HG03095 (cell line): ENCODE data around the gene SEPTIN2.
A peak's percentile ranks its signal among the peaks of the same experiment; 100 is the strongest.
"Not testable (repeated sequence)": the region's sequence is repeated elsewhere in the genome, so short reads cannot be mapped to it uniquely, and the experiment has no call there.

Experiments
- ATAC-seq: cut with Tn5 transposase; IDR thresholded peaks from one replicate; pipeline ENCODE4 v1.9.1; 2021; ENCODE audit warnings: moderate library complexity; ENCODE audit not compliant: unreplicated experiment

Gene SEPTIN2

GRCh38 chr2:241315879-241316631, at the start of gene SEPTIN2:
Gene SEPTIN2 (plus strand): TSS chr2:241315925. CDS start chr2:241324233, 8,308 bp downstream.
- ATAC-seq, result peak; percentile 30

DNA sequence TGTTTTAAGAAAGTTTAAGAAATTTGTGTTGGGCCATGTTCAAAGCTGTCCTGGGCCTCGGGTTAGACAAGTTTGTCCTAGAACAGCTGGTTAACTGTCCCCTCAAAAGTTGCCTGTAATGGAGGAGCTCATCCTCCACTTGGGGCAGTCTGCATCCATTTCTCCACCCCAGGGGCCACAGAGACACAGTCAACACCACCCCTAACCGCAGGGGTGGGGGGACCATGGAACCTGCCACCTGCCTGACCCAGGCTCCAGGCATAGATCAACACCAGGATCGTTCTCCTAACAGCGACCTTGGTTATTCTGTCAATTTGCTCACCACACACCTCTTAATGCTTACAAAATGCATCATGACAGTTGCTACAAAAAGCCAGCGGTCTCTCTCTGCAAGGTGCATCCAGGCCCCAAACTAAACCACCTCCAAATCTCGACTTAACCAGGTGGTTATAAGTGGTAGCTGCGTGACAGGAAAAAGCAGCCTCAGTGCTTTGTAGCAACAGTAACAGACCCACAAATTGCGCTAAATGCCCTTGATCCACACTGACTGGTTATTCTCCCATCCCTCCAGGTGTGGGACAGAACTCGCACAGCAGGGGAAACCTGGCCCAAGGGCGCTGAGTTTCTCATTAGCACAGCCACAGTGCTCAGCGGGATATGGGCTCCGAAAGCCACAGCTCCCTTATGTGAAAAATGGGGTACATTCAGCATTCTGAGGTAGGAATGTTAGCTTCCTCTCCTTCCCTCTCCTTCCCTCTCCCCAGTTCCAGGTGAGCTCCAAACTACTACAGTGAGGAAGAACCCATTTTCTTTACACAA, 48.3 kb upstream of the SEPTIN2 start:
- ATAC-seq, result no peak

DNA sequence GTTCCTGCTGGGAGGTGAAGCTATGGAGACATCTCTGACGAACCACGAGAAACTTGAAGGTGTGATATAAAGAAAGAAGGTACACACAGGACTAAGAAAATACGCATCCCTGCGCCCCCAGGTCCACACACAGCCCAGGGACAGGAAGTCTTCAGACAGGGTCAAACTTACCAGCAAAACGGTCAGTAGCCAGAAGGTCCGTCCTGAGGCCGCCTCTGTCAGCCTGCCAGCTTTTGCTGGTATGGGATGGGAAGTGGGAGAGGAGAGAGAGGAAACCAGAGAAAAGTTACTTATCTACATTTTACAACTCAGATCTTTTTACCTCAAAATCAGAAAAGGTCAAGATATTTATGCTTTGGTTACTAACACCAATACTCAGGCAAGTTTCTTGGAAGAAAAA, 47.4 kb upstream of the SEPTIN2 start:
- no peak for ATAC-seq

GRCh38 chr2:241268716-241269445, 46.8 kb upstream of the SEPTIN2 start:
- no peak for ATAC-seq

DNA sequence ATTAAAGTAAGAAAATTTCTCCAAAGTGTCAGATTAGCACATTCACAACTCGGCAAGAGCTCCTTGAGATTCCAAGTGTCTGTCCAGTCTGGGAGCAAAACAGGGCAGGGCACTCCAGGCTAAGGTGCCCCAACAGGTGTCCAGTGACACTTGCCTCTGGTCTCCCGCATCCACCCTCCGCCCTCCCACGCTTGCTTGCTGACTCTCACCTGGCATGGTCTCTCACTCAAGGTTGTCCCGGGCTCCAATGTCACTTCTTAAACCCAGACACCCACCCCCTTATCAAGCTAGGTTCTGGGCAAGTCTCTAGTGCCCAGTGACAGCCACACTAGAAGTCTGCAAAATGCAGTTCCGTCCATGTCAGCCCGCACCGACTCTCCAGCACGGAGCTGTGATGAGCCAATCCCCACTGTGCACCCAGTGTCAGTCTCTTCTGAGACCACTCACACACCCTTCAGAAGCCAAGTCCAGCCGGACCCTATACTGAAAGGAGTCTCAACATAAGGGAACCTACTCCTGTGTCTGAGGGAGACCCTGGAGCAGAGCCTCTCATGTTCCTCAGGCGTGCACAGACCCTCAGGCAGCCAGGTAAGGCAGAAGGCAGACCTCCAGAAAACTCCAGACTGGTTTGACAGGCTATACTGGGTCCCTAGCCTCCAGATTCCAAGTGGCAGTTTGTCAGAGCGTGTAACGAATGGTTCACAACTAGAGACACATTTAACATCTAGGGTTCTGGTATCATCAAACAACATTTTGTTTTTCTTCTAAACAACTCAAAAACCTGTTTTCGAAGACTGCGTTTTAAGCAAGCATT, 45.8 kb upstream of the SEPTIN2 start:
- ATAC-seq, result no peak

DNA sequence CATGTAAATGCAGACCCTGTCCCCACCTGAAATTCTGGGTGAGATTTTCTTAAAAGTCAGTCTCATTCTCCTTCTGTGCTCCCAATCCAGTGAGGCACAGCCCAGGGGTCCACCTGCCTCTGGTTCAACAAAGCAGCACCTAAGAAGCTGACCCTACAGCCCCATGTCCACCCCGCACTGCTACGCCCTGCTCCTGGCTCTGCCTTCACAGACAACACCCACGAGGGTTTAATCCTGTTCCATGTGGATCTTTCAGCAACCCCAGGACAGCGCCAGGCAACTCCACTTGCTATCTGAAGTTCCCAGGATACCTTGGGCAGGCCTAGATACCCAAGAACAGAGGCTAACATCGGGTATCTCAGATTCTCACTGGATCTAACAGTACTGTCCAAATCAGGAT, 45.2 kb upstream of the SEPTIN2 start:
- ATAC-seq, result no peak

DNA sequence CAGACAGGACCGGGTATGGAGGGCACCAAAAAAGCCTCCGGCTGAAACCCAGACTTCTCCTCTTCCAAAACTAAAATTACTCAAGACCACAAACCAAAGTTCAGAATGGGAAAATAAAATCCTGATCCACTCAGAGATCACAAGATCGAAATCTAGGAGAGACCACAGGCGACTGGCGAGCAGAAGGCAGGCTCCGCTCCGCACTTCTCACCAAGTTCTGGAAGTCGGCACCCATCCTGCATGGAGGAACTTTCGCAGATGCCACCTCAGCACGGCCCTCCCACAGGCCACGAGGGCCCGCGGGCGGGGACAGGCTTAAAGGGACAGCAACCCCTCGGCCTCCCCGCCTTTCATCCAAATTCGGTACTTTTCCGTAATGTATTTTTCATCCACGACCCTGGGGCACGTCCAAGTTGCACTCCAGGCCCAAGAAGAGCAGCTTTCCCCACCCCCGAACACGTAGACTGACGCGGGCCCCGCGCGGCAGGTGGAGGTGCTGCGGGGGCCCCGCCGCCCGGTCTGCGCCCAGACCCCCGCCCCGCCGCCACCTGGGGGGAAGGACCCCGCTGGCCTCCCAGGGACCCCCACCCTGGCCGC, 43.9 kb upstream of the SEPTIN2 start:
- ATAC-seq, result peak; percentile 37

DNA sequence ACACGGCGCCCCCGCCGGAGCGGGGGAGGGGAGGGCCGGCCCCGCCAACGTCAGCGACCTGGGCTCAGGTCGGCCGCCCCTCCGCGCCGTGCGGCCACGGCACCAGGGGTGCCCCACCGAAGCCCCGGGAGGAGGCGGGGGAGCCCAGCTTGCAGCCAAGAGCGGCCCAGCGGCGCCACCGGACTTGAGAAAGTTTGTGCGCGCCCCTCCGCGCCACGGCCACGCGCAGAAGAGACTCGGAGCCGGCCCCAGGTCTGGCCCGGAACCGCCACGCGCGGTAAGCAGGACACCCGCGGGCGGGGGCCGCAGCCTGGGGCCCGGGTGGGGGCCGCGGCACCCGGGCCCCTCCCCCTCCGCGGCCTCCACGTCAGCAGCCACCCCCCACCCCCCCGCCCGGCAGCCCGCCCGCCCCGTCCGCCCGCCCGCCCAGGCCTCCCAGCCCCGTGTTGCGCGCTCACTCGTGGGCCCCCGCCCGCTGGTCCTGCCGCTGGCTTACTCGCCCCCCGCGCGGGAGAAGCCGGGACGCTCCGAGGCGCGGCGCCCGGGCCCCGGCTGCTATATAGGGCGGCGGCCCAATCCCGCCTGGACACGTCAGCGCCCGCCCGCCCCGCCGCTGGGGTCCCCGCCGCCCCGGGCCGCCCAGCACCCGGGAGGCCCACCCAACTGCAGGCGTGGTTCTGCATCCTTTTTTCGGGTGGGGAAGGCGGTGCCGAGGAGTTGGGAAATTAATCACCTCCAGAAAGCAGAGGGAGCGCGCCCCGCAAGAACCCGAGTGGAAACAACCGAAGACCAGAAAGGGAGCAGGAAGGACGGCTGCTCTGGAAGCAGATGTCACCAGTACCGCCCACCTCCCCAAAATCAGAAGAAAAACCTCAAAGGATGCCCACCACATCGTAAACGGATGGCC, 43.2 kb upstream of the SEPTIN2 start:
- ATAC-seq, result peak; percentile 55

DNA sequence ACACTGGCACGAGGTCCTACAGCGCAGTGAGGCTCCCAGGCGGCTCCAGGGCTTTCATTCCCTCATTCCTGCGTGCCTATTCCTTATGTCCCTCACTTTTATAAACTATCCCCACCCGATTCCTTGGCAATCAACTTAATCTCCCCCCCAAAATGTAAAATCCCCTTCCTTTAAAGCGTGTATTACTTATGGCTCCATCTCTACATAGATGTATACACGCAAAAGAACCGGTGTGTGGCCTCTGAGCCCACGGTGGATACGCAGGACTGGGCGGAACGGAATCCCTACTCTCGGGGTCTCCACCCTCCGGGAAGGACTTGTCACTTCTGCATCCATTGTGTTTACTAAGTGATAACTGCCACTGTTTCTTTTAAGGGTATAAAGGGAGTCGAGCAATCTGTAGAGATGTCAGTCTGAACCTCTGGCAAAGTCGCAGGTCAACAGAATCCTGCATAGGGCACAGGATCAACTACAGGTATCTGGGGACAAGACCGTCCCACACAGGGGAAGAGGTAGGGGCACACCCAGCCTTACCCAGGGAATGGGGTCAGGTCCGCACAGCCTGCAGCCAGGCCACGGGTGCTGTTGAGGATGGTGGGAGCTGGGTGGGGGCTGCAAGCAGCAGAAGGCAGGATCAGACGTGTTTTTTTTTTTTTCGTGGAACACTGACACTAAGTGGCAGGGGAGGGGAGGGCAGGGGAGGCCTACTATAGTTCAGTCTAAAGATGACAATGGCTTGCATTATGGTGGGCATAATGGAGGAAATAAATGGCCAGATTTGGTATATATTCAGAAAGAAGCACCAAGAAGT, 42.3 kb upstream of the SEPTIN2 start:
- ATAC-seq, result no peak

GRCh38 chr2:241274127-241274526, 41.6 kb upstream of the SEPTIN2 start:
- no peak for ATAC-seq

- ATAC-seq, result no peak
Measured at GRCh38 chr2:241275504-241275903, 40.2 kb upstream of the SEPTIN2 start.

DNA sequence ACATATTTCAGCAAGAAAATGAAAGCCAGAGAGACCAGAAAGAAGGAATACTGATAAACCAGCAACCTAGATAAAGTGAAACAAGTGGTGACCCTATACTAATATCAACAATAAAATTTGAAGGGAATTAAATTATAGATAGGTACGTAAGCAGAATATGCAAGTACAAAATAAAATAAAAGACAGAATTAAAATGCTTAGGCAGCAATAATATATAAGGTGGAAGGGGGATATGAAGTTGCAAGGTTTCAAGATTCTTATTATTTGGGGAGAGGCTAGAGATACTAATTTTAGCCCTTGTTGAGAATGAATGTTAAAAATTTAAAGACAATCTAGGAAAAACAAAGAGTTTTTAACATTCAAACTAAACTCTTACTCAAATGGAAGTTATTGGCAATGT, 39.8 kb upstream of the SEPTIN2 start:
- no peak for ATAC-seq

DNA sequence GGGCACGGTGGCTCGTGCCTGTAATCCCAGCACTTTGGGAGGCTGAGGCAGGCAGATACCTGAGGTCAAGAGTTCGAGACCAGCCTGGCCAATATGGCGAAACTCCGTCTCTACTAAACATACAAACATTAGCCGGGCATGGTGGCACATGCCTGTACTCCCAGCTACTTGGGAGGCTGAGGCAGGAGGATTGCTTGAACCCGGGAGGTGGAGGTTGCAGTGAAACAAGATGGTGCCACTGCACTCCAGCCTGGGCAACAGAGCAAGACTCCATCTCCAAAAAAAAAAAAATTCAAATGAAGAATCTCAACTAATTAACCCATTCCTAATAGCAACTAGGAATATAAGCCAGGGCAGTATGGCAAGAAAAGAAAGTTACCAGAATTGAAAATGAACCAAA, 37.4 kb upstream of the SEPTIN2 start:
- ATAC-seq, result not testable (repeated sequence)

- no peak for ATAC-seq
Measured at GRCh38 chr2:241279413-241279812, 36.3 kb upstream of the SEPTIN2 start.

GRCh38 chr2:241279828-241280227, 35.9 kb upstream of the SEPTIN2 start:
- ATAC-seq, result no peak

GRCh38 chr2:241280291-241280690, 35.4 kb upstream of the SEPTIN2 start:
- no peak for ATAC-seq

DNA sequence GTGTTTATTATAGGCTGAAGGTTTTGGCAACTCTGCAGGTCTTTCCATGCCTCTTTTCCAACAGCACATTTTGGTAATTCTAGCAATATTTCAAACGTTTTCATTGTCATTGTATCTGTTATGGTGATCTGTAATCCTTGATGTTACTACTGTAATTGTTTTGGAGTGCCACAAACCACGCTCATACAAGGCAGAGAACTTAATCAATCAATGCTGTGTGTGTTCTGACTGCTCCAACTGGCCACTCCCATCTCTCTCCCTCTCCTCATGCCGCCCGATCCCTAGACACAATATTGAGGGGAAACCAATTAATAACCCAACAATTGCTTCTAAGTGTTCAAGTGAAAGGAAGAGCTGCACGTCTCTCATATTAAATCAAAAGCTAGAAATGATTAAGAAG, 33.2 kb upstream of the SEPTIN2 start:
- no peak for ATAC-seq

GRCh38 chr2:241285596-241285995, 30.1 kb upstream of the SEPTIN2 start:
- ATAC-seq, result no peak
